Ovary (tissue), 9 donors: Measurements from ENCODE around the gene ZNF653. TPM values are rescaled to one million over a fixed set of nuclear protein-coding genes. Genes with fewer than 3 reads are reported as not detected.
A peak's percentile ranks its signal among the peaks of the same experiment; 100 is the strongest.
"Not testable (repeated sequence)": the region's sequence is repeated elsewhere in the genome, so short reads cannot be mapped to it uniquely, and the experiment has no call there.

ENCODE experiments used
- DNase-seq, 5 donors: peaks; one replicate each; pipeline ENCODE4 v3.0.0-alpha.2; 2019 to 2020
- H3K27ac ChIP-seq, 2 donors: fragments of 200-600 bp; one replicate each; pipeline versions ENCODE4 v1.5.1 to v1.8.0; 2019 to 2022
- H3K27me3 ChIP-seq: fragments of 200-600 bp; one replicate; pipeline ENCODE4 v1.8.0; 2022
- H3K36me3 ChIP-seq: fragments of 200-600 bp; sonication (generic); one replicate; pipeline ENCODE4 v1.5.1; 2019
- H3K4me1 ChIP-seq: one replicate; pipeline ENCODE4 v1.8.1; 2013; ENCODE audit warnings: mild to moderate bottlenecking, moderate library complexity; ENCODE audit not compliant: insufficient read depth
- H3K4me3 ChIP-seq: fragments of 200-600 bp; sonication (generic); one replicate; pipeline ENCODE4 v1.5.1; 2017
- H3K9me3 ChIP-seq, 2 donors: fragments of 200-600 bp in 1 of 2; sonication (generic) in 1 of 2; one replicate each; pipeline versions ENCODE4 v1.5.1 to v1.8.1; 2013 to 2019; ENCODE audit warnings: mild to moderate bottlenecking in 1 of 2, moderate library complexity in 1 of 2
- CTCF ChIP-seq, 3 donors: fragments of 450-650 bp in 2 of 3; fragments of 200-600 bp in 1 of 3; IDR thresholded peaks; one replicate each; pipeline versions ENCODE4 v1.5.1 to v1.8.0; 2016 to 2022; ENCODE audit warnings: antibody characterized with exemption in 3 of 3, mild to moderate bottlenecking in 1 of 3
- EP300 ChIP-seq: sonication (generic); formaldehyde crosslinking; IDR thresholded peaks from one replicate; pipeline ENCODE4 v1.6.1; 2017; ENCODE audit warnings: antibody characterized with exemption
- POLR2A ChIP-seq: fragments of 450-650 bp; IDR thresholded peaks from one replicate; pipeline ENCODE4 v1.6.1; 2017; ENCODE audit warnings: antibody characterized with exemption, mild to moderate bottlenecking, moderate library complexity
- WGBS, 3 donors: extraction: QIAGEN DNeasy Blood & Tissue Kit in 1 of 3; methylation state at CpG; one replicate each; pipeline versions ENCODE4 v1.1.5 to v1.1.7; 2013 to 2017; 5-methylcytosine and 5-hydroxymethylcytosine counted together
- intact Hi-C, 4 donors: fragments of 100-400 bp; cut with DNase I; formaldehyde crosslinking; loops; one replicate each; pipeline versions ENCODE4 v1.11.0 to v1.15.1; 2022 to 2023
- polyA plus RNA-seq, 2 donors: library from polyadenylated mRNA; stranded (reverse); fragments of 200-250 nt in 1 of 2; fragments of 350-450 nt in 1 of 2; fragmentation: Illumina TruSeq in 1 of 2; extraction: RNeasy Lipid Tissue Mini Kit (QIAGEN cat#74804) in 1 of 2; gene quantifications; one replicate each; pipeline ENCODE4 v1.2.3, GENCODE V29; 2013 to 2014
- total RNA-seq, 7 donors: library from RNA; depleted of rRNA in 2 of 7; stranded (reverse); fragments of >200 nt in 2 of 7; fragmentation: NEBNext Ultra II Directional in 3 of 7; extraction: Animal tissue kit (Norgen Biotek cat#: 25700) in 3 of 7; gene quantifications; one replicate each; pipeline versions ENCODE4 v1.1.0 to v1.2.4, GENCODE V29; 2016 to 2023
- donor health status: DM: no; HTN: no; CAD: no; lungs with moderate emphysema.
- donor health status: DM: no; HTN: no; CAD: no.
- donor health status: Bipolar disorder and iron deficiency.
- donor health status: DM: yes; HTN: yes; CAD: no.
- donor health status: DM: no; HTN: no; CAD: no.
- donor health status: DM: yes; HTN: yes; CAD: no.

The ZNF653 gene
- total and polyA plus RNA-seq, 9 donors: 2.9 to 16.8 (median 10.7) TPM

- no peaks in the 10 kb centered on the region for H3K9me3 ChIP-seq
- H3K27me3 ChIP-seq: peaks cover 11% of the 10 kb centered on the region
- DNase-seq: no peak
- TF ChIP-seq CTCF (IDR thresholded peaks at IDR 0.05) (no peak), POLR2A (no peak), EP300 (no peak)
- WGBS, 3 donors: 0 to 3% (median 2%) methylated on average over 38 to 83 of the region's 86 CpGs
- peaks cover 11% of the 10 kb centered on the region for H3K4me1 ChIP-seq
- intact Hi-C loops: loop anchor here in 2 of 4 donors (10.0 kb wide), 2 partner anchors 95 to 185 kb away; partner anchors contain the start of genes EPOR (in 1 of the 2) and TSPAN16 (in 1 of the 2)
- H3K27ac ChIP-seq: no peak overlapping the region
- H3K36me3 ChIP-seq: no peaks in the 10 kb centered on the region
- H3K4me3 ChIP-seq: no peak overlapping the region
Observed at GRCh38 chr19:11479898-11480714, 25.5 kb downstream of the ZNF653 start.

- Histone ChIP-seq H3K27me3 (peaks cover 11% of the 10 kb centered on the region), H3K9me3 (no peaks in the 10 kb centered on the region), H3K4me3 (no peak overlapping the region), H3K36me3 (no peaks in the 10 kb centered on the region), H3K4me1 (peaks cover 11% of the 10 kb centered on the region), H3K27ac (no peak overlapping the region)
- DNase-seq: peak in 1 of 5 donors; percentile 55
- intact Hi-C loops: no loop called here
- no peak for TF ChIP-seq POLR2A
- TF ChIP-seq CTCF (IDR thresholded peaks at IDR 0.05): no peak
- no peak for TF ChIP-seq EP300
- WGBS, 3 donors: 10 to 23% (median 14%) methylated on average over 39 to 62 of the region's 62 CpGs
Observed at GRCh38 chr19:11479090-11479897, 26.3 kb downstream of the ZNF653 start.

GRCh38 chr19:11478167-11479089 is 27.2 kb downstream of the ZNF653 start:
- Histone ChIP-seq H3K9me3 (no peaks in the 10 kb centered on the region), H3K27me3 (peaks cover 9% of the 10 kb centered on the region), H3K36me3 (no peaks in the 10 kb centered on the region), H3K4me3 (no peak overlapping the region), H3K4me1 (peaks cover 11% of the 10 kb centered on the region), H3K27ac (no peak overlapping the region)
- TF ChIP-seq POLR2A (no peak), CTCF (IDR thresholded peaks at IDR 0.05) (no peak), EP300 (no peak)
- WGBS, 3 donors: 57 to 67% (median 59%) methylated on average over 19 of the region's 19 CpGs
- no peak for DNase-seq
- intact Hi-C loops: no loop called here

GRCh38 chr19:11475861-11476260 is 29.8 kb downstream of the ZNF653 start:
- H3K27ac ChIP-seq: no peak overlapping the region
- TF ChIP-seq EP300: no peak
- TF ChIP-seq POLR2A: no peak
- TF ChIP-seq CTCF (IDR thresholded peaks at IDR 0.05): no peak
- H3K36me3 ChIP-seq: no peaks in the 10 kb centered on the region
- H3K4me3 ChIP-seq: no peak overlapping the region
- 65 to 79% (median 72%) methylated on average over 8 of the region's 8 CpGs for WGBS, 3 donors
- DNase-seq: no peak
- H3K4me1 ChIP-seq: peaks cover 5% of the 10 kb centered on the region
- H3K9me3 ChIP-seq: no peaks in the 10 kb centered on the region
- intact Hi-C loops: no loop called here
- H3K27me3 ChIP-seq: peaks cover 7% of the 10 kb centered on the region

GRCh38 chr19:11475343-11475742 is 30.3 kb downstream of the ZNF653 start:
- intact Hi-C loops, H3K9me3 ChIP-seq, H3K4me3 ChIP-seq: not testable (repeated sequence)

More at GRCh38 chr19:11475343-11475742, 30.3 kb downstream of the ZNF653 start:
- H3K27ac ChIP-seq, H3K4me1 ChIP-seq, DNase-seq, H3K27me3 ChIP-seq, H3K36me3 ChIP-seq: not testable (repeated sequence)
- 92 to 97% (median 93%) methylated on average over 3 of the region's 3 CpGs for WGBS, 3 donors
